ENCODE results near the gene BANP. TPM values are rescaled to one million over a fixed set of nuclear protein-coding genes. Genes with fewer than 3 reads are reported as not detected.

BANP gene
- total RNA-seq, 1 experiment from 2014 or later = 34.5 TPM

DNA sequence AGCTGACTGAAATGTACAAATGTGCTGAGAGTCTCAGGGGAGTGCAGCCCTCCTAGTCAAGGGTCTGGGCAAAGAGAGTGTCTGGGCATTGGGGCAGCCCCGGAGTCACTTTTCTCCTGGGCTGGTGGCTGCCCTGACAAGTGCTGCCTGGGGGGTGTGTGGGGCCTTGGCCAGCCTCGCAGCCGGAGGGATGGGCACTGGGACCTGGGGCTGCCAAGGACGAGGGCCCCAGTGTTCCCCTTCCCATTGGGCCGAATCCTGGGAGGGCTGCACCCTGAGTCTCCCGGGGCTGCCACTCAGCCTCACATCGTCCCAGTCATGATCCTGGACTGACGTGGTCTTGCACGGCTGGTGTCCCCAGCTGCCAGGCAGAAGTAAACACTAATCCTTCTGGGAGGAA lies 132.3 kb downstream of the BANP start:
- H3K4me3 Mint-ChIP-seq = no peak overlapping the region
- no peaks in the 10 kb centered on the region for H3K27me3 Mint-ChIP-seq (ENCODE audit: low read depth)
- no peaks in the 10 kb centered on the region for H3K4me1 Mint-ChIP-seq
- H3K27ac Mint-ChIP-seq = no peak overlapping the region
- CTCF ChIA-PET = no interaction called here
- no peak for ATAC-seq
- H3K9me3 Mint-ChIP-seq = 0 out of 2 replicates have a peak, but pooled peaks cover 3% of the 10 kb centered on the region
- H3K36me3 Mint-ChIP-seq = peaks cover 5% of the 10 kb centered on the region
- TF ChIP-seq, protein P1, sequence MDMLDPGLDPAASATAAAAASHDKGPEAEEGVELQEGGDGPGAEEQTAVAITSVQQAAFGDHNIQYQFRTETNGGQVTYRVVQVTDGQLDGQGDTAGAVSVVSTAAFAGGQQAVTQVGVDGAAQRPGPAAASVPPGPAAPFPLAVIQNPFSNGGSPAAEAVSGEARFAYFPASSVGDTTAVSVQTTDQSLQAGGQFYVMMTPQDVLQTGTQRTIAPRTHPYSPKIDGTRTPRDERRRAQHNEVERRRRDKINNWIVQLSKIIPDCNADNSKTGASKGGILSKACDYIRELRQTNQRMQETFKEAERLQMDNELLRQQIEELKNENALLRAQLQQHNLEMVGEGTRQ (CRISPR knock-in tag; IDR thresholded peaks at IDR 0.05) = no peak
- no peak for TF ChIP-seq TCF7 (CRISPR knock-in tag; IDR thresholded peaks at IDR 0.05; ENCODE audit: low read depth)
- TF ChIP-seq, protein P2, sequence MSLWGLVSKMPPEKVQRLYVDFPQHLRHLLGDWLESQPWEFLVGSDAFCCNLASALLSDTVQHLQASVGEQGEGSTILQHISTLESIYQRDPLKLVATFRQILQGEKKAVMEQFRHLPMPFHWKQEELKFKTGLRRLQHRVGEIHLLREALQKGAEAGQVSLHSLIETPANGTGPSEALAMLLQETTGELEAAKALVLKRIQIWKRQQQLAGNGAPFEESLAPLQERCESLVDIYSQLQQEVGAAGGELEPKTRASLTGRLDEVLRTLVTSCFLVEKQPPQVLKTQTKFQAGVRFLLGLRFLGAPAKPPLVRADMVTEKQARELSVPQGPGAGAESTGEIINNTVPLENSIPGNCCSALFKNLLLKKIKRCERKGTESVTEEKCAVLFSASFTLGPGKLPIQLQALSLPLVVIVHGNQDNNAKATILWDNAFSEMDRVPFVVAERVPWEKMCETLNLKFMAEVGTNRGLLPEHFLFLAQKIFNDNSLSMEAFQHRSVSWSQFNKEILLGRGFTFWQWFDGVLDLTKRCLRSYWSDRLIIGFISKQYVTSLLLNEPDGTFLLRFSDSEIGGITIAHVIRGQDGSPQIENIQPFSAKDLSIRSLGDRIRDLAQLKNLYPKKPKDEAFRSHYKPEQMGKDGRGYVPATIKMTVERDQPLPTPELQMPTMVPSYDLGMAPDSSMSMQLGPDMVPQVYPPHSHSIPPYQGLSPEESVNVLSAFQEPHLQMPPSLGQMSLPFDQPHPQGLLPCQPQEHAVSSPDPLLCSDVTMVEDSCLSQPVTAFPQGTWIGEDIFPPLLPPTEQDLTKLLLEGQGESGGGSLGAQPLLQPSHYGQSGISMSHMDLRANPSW (CRISPR knock-in tag; conservative IDR thresholded peaks at IDR 0.05; ENCODE audit: low read depth) = no peak
- TF ChIP-seq CBFB (CRISPR knock-in tag; IDR thresholded peaks at IDR 0.05; ENCODE audit: low read depth) = no peak
- TF ChIP-seq, protein P3, sequence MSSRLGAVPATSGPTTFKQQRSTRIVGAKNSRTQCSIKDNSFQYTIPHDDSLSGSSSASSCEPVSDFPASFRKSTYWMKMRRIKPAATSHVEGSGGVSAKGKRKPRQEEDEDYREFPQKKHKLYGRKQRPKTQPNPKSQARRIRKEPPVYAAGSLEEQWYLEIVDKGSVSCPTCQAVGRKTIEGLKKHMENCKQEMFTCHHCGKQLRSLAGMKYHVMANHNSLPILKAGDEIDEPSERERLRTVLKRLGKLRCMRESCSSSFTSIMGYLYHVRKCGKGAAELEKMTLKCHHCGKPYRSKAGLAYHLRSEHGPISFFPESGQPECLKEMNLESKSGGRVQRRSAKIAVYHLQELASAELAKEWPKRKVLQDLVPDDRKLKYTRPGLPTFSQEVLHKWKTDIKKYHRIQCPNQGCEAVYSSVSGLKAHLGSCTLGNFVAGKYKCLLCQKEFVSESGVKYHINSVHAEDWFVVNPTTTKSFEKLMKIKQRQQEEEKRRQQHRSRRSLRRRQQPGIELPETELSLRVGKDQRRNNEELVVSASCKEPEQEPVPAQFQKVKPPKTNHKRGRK (CRISPR knock-in tag; IDR thresholded peaks at IDR 0.05; ENCODE audit: borderline replicate concordance) = no peak
- no peak for TF ChIP-seq IRF2 (CRISPR knock-in tag; IDR thresholded peaks at IDR 0.05; ENCODE audit: borderline replicate concordance, low read depth)
- no peak for TF ChIP-seq ZNF138 (CRISPR knock-in tag; conservative IDR thresholded peaks at IDR 0.05)
- no peak for TF ChIP-seq SP1 (CRISPR knock-in tag; conservative IDR thresholded peaks at IDR 0.05)
- no peak for TF ChIP-seq FOXJ3 (CRISPR knock-in tag; IDR thresholded peaks at IDR 0.05; ENCODE audit: borderline replicate concordance)
- TF ChIP-seq ZNF219 (CRISPR knock-in tag; IDR thresholded peaks at IDR 0.05; ENCODE audit: borderline replicate concordance) = no peak
- no peak for TF ChIP-seq MYBL2 (CRISPR knock-in tag; IDR thresholded peaks at IDR 0.05)
- POLR2A ChIA-PET = no interaction called here
- DNase-seq (ENCODE audit: low spot score) = no peak

DNA sequence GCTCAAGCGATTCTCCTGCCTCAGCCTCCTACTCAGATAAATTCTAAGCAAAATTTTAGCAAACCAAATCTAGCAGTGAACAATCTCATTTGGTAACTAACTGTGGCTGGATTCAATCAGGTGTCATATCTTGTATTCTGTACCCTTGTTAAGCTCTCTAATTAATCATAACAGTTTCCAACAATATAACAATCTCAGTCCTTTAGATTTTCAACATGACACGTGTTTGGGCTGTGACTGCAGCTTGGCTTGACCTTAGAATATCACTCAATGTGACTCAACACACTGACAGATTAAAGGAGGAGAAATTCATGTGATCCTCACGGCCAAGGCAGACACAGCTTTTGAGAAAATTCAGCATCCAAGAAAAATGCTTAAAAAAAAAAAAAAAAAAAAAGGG lies 133.6 kb downstream of the BANP start:
- DNase-seq (ENCODE audit: low spot score) (no peak), ATAC-seq (no peak)
- ChIA-PET POLR2A (no interaction called here), CTCF (interaction anchor here (0.6 to 0.7 kb wide), 2 partner anchors 109 to 167 kb away, joined by 3 to 5 read pairs; no protein-coding TSS in a partner anchor)
- Mint-ChIP-seq H3K27me3 (ENCODE audit: low read depth) (no peaks in the 10 kb centered on the region), H3K4me1 (no peaks in the 10 kb centered on the region), H3K4me3 (no peak overlapping the region), H3K9me3 (0 out of 2 replicates have a peak, but pooled peaks cover 3% of the 10 kb centered on the region), H3K36me3 (peaks cover 3% of the 10 kb centered on the region), H3K27ac (no peak overlapping the region)
- TF ChIP-seq, protein P4, sequence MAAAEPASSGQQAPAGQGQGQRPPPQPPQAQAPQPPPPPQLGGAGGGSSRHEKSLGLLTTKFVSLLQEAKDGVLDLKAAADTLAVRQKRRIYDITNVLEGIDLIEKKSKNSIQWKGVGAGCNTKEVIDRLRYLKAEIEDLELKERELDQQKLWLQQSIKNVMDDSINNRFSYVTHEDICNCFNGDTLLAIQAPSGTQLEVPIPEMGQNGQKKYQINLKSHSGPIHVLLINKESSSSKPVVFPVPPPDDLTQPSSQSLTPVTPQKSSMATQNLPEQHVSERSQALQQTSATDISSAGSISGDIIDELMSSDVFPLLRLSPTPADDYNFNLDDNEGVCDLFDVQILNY (CRISPR knock-in tag; IDR thresholded peaks at IDR 0.05) = no peak
- TF ChIP-seq, protein P5, sequence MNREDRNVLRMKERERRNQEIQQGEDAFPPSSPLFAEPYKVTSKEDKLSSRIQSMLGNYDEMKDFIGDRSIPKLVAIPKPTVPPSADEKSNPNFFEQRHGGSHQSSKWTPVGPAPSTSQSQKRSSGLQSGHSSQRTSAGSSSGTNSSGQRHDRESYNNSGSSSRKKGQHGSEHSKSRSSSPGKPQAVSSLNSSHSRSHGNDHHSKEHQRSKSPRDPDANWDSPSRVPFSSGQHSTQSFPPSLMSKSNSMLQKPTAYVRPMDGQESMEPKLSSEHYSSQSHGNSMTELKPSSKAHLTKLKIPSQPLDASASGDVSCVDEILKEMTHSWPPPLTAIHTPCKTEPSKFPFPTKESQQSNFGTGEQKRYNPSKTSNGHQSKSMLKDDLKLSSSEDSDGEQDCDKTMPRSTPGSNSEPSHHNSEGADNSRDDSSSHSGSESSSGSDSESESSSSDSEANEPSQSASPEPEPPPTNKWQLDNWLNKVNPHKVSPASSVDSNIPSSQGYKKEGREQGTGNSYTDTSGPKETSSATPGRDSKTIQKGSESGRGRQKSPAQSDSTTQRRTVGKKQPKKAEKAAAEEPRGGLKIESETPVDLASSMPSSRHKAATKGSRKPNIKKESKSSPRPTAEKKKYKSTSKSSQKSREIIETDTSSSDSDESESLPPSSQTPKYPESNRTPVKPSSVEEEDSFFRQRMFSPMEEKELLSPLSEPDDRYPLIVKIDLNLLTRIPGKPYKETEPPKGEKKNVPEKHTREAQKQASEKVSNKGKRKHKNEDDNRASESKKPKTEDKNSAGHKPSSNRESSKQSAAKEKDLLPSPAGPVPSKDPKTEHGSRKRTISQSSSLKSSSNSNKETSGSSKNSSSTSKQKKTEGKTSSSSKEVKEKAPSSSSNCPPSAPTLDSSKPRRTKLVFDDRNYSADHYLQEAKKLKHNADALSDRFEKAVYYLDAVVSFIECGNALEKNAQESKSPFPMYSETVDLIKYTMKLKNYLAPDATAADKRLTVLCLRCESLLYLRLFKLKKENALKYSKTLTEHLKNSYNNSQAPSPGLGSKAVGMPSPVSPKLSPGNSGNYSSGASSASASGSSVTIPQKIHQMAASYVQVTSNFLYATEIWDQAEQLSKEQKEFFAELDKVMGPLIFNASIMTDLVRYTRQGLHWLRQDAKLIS (CRISPR knock-in tag; IDR thresholded peaks at IDR 0.05; ENCODE audit: borderline replicate concordance) = no peak
- TF ChIP-seq ZNF416 (CRISPR knock-in tag; IDR thresholded peaks at IDR 0.05) (no peak), RELA (CRISPR knock-in tag; IDR thresholded peaks at IDR 0.05; ENCODE audit: borderline replicate concordance) (no peak), IRF2 (CRISPR knock-in tag; IDR thresholded peaks at IDR 0.05; ENCODE audit: borderline replicate concordance, low read depth) (no peak)
- TF ChIP-seq, protein P6, sequence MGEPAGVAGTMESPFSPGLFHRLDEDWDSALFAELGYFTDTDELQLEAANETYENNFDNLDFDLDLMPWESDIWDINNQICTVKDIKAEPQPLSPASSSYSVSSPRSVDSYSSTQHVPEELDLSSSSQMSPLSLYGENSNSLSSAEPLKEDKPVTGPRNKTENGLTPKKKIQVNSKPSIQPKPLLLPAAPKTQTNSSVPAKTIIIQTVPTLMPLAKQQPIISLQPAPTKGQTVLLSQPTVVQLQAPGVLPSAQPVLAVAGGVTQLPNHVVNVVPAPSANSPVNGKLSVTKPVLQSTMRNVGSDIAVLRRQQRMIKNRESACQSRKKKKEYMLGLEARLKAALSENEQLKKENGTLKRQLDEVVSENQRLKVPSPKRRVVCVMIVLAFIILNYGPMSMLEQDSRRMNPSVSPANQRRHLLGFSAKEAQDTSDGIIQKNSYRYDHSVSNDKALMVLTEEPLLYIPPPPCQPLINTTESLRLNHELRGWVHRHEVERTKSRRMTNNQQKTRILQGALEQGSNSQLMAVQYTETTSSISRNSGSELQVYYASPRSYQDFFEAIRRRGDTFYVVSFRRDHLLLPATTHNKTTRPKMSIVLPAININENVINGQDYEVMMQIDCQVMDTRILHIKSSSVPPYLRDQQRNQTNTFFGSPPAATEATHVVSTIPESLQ (CRISPR knock-in tag; IDR thresholded peaks at IDR 0.05) = no peak
- TF ChIP-seq, protein P2 (CRISPR knock-in tag; conservative IDR thresholded peaks at IDR 0.05; ENCODE audit: low read depth) = no peak
- TF ChIP-seq, protein P7, sequence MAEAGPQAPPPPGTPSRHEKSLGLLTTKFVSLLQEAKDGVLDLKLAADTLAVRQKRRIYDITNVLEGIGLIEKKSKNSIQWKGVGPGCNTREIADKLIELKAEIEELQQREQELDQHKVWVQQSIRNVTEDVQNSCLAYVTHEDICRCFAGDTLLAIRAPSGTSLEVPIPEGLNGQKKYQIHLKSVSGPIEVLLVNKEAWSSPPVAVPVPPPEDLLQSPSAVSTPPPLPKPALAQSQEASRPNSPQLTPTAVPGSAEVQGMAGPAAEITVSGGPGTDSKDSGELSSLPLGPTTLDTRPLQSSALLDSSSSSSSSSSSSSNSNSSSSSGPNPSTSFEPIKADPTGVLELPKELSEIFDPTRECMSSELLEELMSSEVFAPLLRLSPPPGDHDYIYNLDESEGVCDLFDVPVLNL (CRISPR knock-in tag; IDR thresholded peaks at IDR 0.05; ENCODE audit: borderline replicate concordance, low read depth) = no peak

Measured in WTC11 (cell line).